GM12872 (cell line): ENCODE data around the gene CYP20A1.
A peak's percentile ranks its signal among the peaks of the same experiment; 100 is the strongest.

Experiments
- TF ChIP-seq, protein P1 (sequence below): IDR thresholded peaks from 3 replicates; pipeline ENCODE4 v1.5.1; 2011; ENCODE audit warnings: low read depth, mild to moderate bottlenecking, low read length, moderate library complexity; ENCODE audit not compliant: insufficient read depth

CYP20A1 gene

GRCh38 chr2:203225423-203226039, 13.3 kb upstream of the CYP20A1 start:
- TF ChIP-seq, protein P1, sequence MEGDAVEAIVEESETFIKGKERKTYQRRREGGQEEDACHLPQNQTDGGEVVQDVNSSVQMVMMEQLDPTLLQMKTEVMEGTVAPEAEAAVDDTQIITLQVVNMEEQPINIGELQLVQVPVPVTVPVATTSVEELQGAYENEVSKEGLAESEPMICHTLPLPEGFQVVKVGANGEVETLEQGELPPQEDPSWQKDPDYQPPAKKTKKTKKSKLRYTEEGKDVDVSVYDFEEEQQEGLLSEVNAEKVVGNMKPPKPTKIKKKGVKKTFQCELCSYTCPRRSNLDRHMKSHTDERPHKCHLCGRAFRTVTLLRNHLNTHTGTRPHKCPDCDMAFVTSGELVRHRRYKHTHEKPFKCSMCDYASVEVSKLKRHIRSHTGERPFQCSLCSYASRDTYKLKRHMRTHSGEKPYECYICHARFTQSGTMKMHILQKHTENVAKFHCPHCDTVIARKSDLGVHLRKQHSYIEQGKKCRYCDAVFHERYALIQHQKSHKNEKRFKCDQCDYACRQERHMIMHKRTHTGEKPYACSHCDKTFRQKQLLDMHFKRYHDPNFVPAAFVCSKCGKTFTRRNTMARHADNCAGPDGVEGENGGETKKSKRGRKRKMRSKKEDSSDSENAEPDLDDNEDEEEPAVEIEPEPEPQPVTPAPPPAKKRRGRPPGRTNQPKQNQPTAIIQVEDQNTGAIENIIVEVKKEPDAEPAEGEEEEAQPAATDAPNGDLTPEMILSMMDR, result peak; percentile 84

GRCh38 chr2:203237346-203238238, 1.2 kb upstream of the CYP20A1 start:
- TF ChIP-seq, protein P1, result no peak

DNA sequence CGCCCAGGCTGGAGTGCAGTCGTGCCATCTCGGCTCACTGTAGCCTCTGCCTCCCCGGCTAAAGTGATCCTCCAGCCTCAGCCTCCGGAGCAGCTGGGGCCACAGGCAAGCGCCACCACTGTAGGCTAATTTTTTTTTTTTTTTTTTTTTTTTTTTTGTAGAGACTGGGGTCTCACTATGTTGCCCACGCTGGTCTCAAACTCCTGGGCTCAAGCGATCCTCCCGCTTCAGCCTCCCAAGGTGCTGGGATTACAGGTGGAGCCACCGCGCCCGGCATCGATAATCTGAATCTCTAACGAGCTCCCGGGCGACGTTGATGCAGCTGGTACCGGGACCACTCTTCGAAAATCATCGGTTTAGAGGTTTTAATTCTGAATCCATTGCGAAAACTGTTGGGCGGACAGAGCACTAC, 520 bp upstream of the CYP20A1 start:
- TF ChIP-seq, protein P1, result no peak

GRCh38 chr2:203240491-203240890, 1.7 kb downstream of the CYP20A1 start:
- TF ChIP-seq, protein P1, result no peak

- TF ChIP-seq, protein P1, result no peak
Observed at GRCh38 chr2:203242518-203242917, 3.7 kb downstream of the CYP20A1 start.

GRCh38 chr2:203246646-203247045, 7.8 kb downstream of the CYP20A1 start:
- TF ChIP-seq, protein P1, result no peak

GRCh38 chr2:203252818-203253217, 14.0 kb downstream of the CYP20A1 start:
- TF ChIP-seq, protein P1, result no peak
